MM.1S (cell line): ENCODE data around the gene ZFR.

Source experiments
- DNase-seq: peaks from one replicate; pipeline ENCODE4 v3.0.0-alpha.2; 2015
- H2AFZ ChIP-seq: fragments of 300-600 bp; sonication (generic); 2 replicates; pipeline ENCODE4 v1.6.0; 2016; ENCODE audit warnings: antibody characterized with exemption, low read length
- H3F3A ChIP-seq: fragments of 300-600 bp; sonication (generic); 2 replicates; pipeline ENCODE4 v1.6.1; 2016; ENCODE audit warnings: mild to moderate bottlenecking, antibody characterized with exemption, low read length, moderate library complexity, mixed read lengths; ENCODE audit not compliant: insufficient read depth
- H3K27ac ChIP-seq: fragments of 300-600 bp; sonication (generic); 2 replicates; pipeline ENCODE4 v1.5.1; 2016; ENCODE audit warnings: mild to moderate bottlenecking, low read length
- H3K27me3 ChIP-seq: fragments of 300-600 bp; sonication (generic); replicated peaks from 2 replicates; pipeline ENCODE4 v1.6.0; 2016; ENCODE audit warnings: low read length; ENCODE audit not compliant: insufficient read depth
- H3K36me3 ChIP-seq: fragments of 300-600 bp; sonication (generic); replicated peaks from 2 replicates; pipeline ENCODE4 v1.6.1; 2016; ENCODE audit warnings: mild to moderate bottlenecking, low read length, mixed read lengths; ENCODE audit not compliant: insufficient read depth
- H3K4me1 ChIP-seq: fragments of 300-600 bp; sonication (generic); 2 replicates; pipeline ENCODE4 v1.6.1; 2016; ENCODE audit warnings: low read length, mixed read lengths
- H3K4me2 ChIP-seq: fragments of 300-600 bp; sonication (generic); 2 replicates; pipeline ENCODE4 v1.6.0; 2016; ENCODE audit warnings: low read depth, low read length
- H3K4me3 ChIP-seq: fragments of 300-600 bp; sonication (generic); 2 replicates; pipeline ENCODE4 v1.5.1; 2016; ENCODE audit warnings: low read length, mixed read lengths
- H3K79me2 ChIP-seq: fragments of 300-600 bp; sonication (generic); 2 replicates; pipeline ENCODE4 v1.6.1; 2016; ENCODE audit warnings: mixed run types, low read length, mixed read lengths
- H3K9ac ChIP-seq: fragments of 300-600 bp; sonication (generic); 2 replicates; pipeline ENCODE4 v1.6.1; 2016; ENCODE audit warnings: low read length, mixed read lengths
- H3K9me2 ChIP-seq: fragments of 300-600 bp; sonication (generic); replicated peaks from 2 replicates; pipeline ENCODE4 v1.6.1; 2016; ENCODE audit warnings: mild to moderate bottlenecking, low read length, mixed read lengths; ENCODE audit not compliant: insufficient read depth
- H3K9me3 ChIP-seq: fragments of 300-600 bp; sonication (generic); replicated peaks from 2 replicates; pipeline ENCODE4 v1.6.1; 2016; ENCODE audit warnings: mild to moderate bottlenecking, low read length, mixed read lengths; ENCODE audit not compliant: insufficient read depth
- H4K20me1 ChIP-seq: fragments of 300-600 bp; sonication (generic); 2 replicates; pipeline ENCODE4 v1.6.1; 2016; ENCODE audit warnings: mild to moderate bottlenecking, low read length, moderate library complexity, mixed read lengths; ENCODE audit not compliant: insufficient read depth
- EZH2 ChIP-seq: fragments of 300-600 bp; sonication (generic); optimal IDR thresholded peaks from 2 replicates; pipeline ENCODE3; 2017; ENCODE audit warnings: low read depth, mild to moderate bottlenecking, antibody characterized with exemption, low read length, mixed read lengths
- EZH2phosphoT487 ChIP-seq: fragments of 300-600 bp; sonication (generic); IDR thresholded peaks from 2 replicates; pipeline ENCODE4 v1.6.1; 2018; ENCODE audit warnings: antibody characterized with exemption, low read length
- TF ChIP-seq, protein P1 (sequence below): fragments of 300-600 bp; sonication (generic); IDR thresholded peaks from 2 replicates; pipeline ENCODE4 v1.5.1; 2016; ENCODE audit warnings: antibody characterized with exemption, low read length, mixed read lengths

Gene ZFR

GRCh38 chr5:32319926-32320543, 124.5 kb downstream of the ZFR start:
- H3K4me3 ChIP-seq = no peak overlapping the region

GRCh38 chr5:32319392-32319791, 125.1 kb downstream of the ZFR start:
- Histone ChIP-seq H3K9ac (no peak overlapping the region), H3K4me3 (no peak overlapping the region), H3F3A (0 out of 2 replicates have a peak, but pooled peaks cover 5% of the 10 kb centered on the region), H3K27me3 (no peaks in the 10 kb centered on the region), H4K20me1 (no peaks in the 10 kb centered on the region), H3K9me3 (no peaks in the 10 kb centered on the region), H3K79me2 (no peaks in the 10 kb centered on the region), H3K4me1 (no peaks in the 10 kb centered on the region), H3K36me3 (no peaks in the 10 kb centered on the region), H3K27ac (no peak overlapping the region), H2AFZ (no peak overlapping the region), H3K9me2 (no peaks in the 10 kb centered on the region), H3K4me2 (no peak overlapping the region)
- no peak for DNase-seq
- TF ChIP-seq, protein P1, sequence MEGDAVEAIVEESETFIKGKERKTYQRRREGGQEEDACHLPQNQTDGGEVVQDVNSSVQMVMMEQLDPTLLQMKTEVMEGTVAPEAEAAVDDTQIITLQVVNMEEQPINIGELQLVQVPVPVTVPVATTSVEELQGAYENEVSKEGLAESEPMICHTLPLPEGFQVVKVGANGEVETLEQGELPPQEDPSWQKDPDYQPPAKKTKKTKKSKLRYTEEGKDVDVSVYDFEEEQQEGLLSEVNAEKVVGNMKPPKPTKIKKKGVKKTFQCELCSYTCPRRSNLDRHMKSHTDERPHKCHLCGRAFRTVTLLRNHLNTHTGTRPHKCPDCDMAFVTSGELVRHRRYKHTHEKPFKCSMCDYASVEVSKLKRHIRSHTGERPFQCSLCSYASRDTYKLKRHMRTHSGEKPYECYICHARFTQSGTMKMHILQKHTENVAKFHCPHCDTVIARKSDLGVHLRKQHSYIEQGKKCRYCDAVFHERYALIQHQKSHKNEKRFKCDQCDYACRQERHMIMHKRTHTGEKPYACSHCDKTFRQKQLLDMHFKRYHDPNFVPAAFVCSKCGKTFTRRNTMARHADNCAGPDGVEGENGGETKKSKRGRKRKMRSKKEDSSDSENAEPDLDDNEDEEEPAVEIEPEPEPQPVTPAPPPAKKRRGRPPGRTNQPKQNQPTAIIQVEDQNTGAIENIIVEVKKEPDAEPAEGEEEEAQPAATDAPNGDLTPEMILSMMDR = no peak
- TF ChIP-seq EZH2 = no peak
- no peak for TF ChIP-seq EZH2phosphoT487

More at GRCh38 chr5:32319926-32320543, 124.5 kb downstream of the ZFR start:
- Histone ChIP-seq H3K4me2 (no peak overlapping the region), H2AFZ (no peak overlapping the region), H3K9ac (no peak overlapping the region), H3K9me2 (no peaks in the 10 kb centered on the region), H3K9me3 (no peaks in the 10 kb centered on the region), H3F3A (peaks cover 5% of the 10 kb centered on the region), H3K79me2 (no peaks in the 10 kb centered on the region), H3K36me3 (no peaks in the 10 kb centered on the region), H4K20me1 (no peaks in the 10 kb centered on the region), H3K27ac (no peak overlapping the region), H3K27me3 (no peaks in the 10 kb centered on the region), H3K4me1 (peaks cover 3% of the 10 kb centered on the region; the same call in 1 of the 2 replicates)
- no peak for DNase-seq
- TF ChIP-seq EZH2 (no peak), EZH2phosphoT487 (no peak)
- TF ChIP-seq, protein P1 = no peak

GRCh38 chr5:32317041-32317440, 127.5 kb downstream of the ZFR start:
- no peak overlapping the region for H3K9ac ChIP-seq
- peaks cover 4% of the 10 kb centered on the region for H3K79me2 ChIP-seq
- no peaks in the 10 kb centered on the region for H4K20me1 ChIP-seq

More at GRCh38 chr5:32317041-32317440, 127.5 kb downstream of the ZFR start:
- Histone ChIP-seq H3K4me3 (no peak overlapping the region), H3K4me2 (no peak overlapping the region), H3F3A (0 out of 2 replicates have a peak, but pooled peaks cover 7% of the 10 kb centered on the region), H3K9me2 (no peaks in the 10 kb centered on the region), H3K27me3 (no peaks in the 10 kb centered on the region), H3K36me3 (no peaks in the 10 kb centered on the region), H3K4me1 (no peaks in the 10 kb centered on the region), H3K9me3 (no peaks in the 10 kb centered on the region), H2AFZ (no peak overlapping the region), H3K27ac (no peak overlapping the region)
- DNase-seq = no peak
- TF ChIP-seq, protein P1 = no peak
- no peak for TF ChIP-seq EZH2
- TF ChIP-seq EZH2phosphoT487 = no peak
